ENCODE data around the gene GZMM.

The GZMM gene

GRCh38 chr19:571566-571974 lies 27.7 kb downstream of the GZMM start (continued):
- no peak for TF ChIP-seq SP7 (tag by site-specific recombination; IDR thresholded peaks at IDR 0.05)
- no peak for TF ChIP-seq ZNF76 (tag by site-specific recombination; IDR thresholded peaks at IDR 0.05; ENCODE audit: borderline replicate concordance, low read depth)
- peak; percentile 50; the same call in 1 of the 2 replicates for TF ChIP-seq ZNF335 (tag by site-specific recombination; conservative IDR thresholded peaks at IDR 0.05)
- TF ChIP-seq ZNF624 (tag by site-specific recombination; IDR thresholded peaks at IDR 0.05) = no peak

GRCh38 chr19:572140-572742 lies 28.4 kb downstream of the GZMM start, which contains the start of gene BSG:
Gene BSG, plus strand, starts transcription at chr19:572596. Its CDS starts 39 bp downstream, at chr19:572635.
- Histone ChIP-seq H3K9me3 (ENCODE audit: control insufficient read depth, insufficient read depth, low read depth, low read length) (no peaks in the 10 kb centered on the region), H3K27ac (ENCODE audit: extremely low read depth, low read depth, low read length) (peak within 1 kb of the TSS; percentile 91), H3K36me3 (ENCODE audit: control insufficient read depth in 2 of 2, insufficient read depth in 1 of 2, low read length in 2 of 2) (peaks cover 0 to 11% of the 10 kb centered on the region in 2 experiments; a peak in 2 of 3 replicates), H3K4me3 (ENCODE audit: low read depth, low read length) (peak within 1 kb of the TSS; percentile 92), H3K4me1 (ENCODE audit: control insufficient read depth, insufficient read depth, low read length) (peaks cover 7% of the 10 kb centered on the region)
- ChIA-PET CTCF (interaction anchor here (0.9 kb wide), 1 partner anchor 62 kb away, joined by 3 read pairs; no protein-coding TSS in a partner anchor), POLR2A (interaction anchor here (0.6 to 2.2 kb wide), 7 partner anchors 10 to 346 kb away, joined by 3 to 17 read pairs (median 3); partner anchors contain the start of gene CDC34)
- TF ChIP-seq ZNF248 (tag by site-specific recombination; IDR thresholded peaks at IDR 0.05) (no peak), YY1 (tag by site-specific recombination; IDR thresholded peaks at IDR 0.05) (peak; percentile 60), ZSCAN23 (tag by site-specific recombination; IDR thresholded peaks at IDR 0.05) (no peak), SP3 (tag by site-specific recombination; IDR thresholded peaks at IDR 0.05) (no peak), ZNF701 (tag by site-specific recombination; IDR thresholded peaks at IDR 0.05) (no peak), ZNF202 (tag by site-specific recombination; IDR thresholded peaks at IDR 0.05; ENCODE audit: borderline replicate concordance) (no peak), ZBTB1 (tag by site-specific recombination; IDR thresholded peaks at IDR 0.05) (no peak), SCRT2 (tag by site-specific recombination; IDR thresholded peaks at IDR 0.05) (no peak), ZNF366 (tag by site-specific recombination; conservative IDR thresholded peaks at IDR 0.05) (peak; percentile 57), ZNF549 (tag by site-specific recombination; IDR thresholded peaks at IDR 0.05) (no peak), KLF8 (tag by site-specific recombination; IDR thresholded peaks at IDR 0.05) (no peak), ZBTB6 (tag by site-specific recombination; IDR thresholded peaks at IDR 0.05) (peak; percentile 71; the same call in 1 of the 2 replicates), ZNF311 (tag by site-specific recombination; IDR thresholded peaks at IDR 0.05; ENCODE audit: borderline replicate concordance) (no peak), ZNF555 (tag by site-specific recombination; conservative IDR thresholded peaks at IDR 0.05) (no peak), ZBTB8A (tag by site-specific recombination; IDR thresholded peaks at IDR 0.05) (peak; percentile 45; the same call in 1 of the 2 replicates), BCL11A (tag by site-specific recombination; IDR thresholded peaks at IDR 0.05; ENCODE audit: low read depth) (no peak), ZBTB44 (tag by site-specific recombination; IDR thresholded peaks at IDR 0.05) (0 out of 2 replicates have a peak, but pooled peaks have one; percentile 41), YY2 (tag by site-specific recombination; IDR thresholded peaks at IDR 0.05) (0 out of 2 replicates have a peak, but pooled peaks have one; percentile 23), ZNF529 (tag by site-specific recombination; IDR thresholded peaks at IDR 0.05; ENCODE audit: insufficient replicate concordance) (no peak), ZNF404 (tag by site-specific recombination; IDR thresholded peaks at IDR 0.05) (no peak), PRDM4 (tag by site-specific recombination; IDR thresholded peaks at IDR 0.05) (no peak), ZSCAN18 (tag by site-specific recombination; IDR thresholded peaks at IDR 0.05) (no peak), ZNF521 (tag by site-specific recombination; IDR thresholded peaks at IDR 0.05) (no peak), INSM2 (tag by site-specific recombination; IDR thresholded peaks at IDR 0.05) (no peak), ZNF146 (tag by site-specific recombination; IDR thresholded peaks at IDR 0.05) (no peak)
